ENCODE measurements around the gene TMEM131. TPM values are rescaled to one million over a fixed set of nuclear protein-coding genes. Genes with fewer than 3 reads are reported as not detected.
A peak's percentile ranks its signal among the peaks of the same experiment; 100 is the strongest.
"Not testable (repeated sequence)": the region's sequence is repeated elsewhere in the genome, so short reads cannot be mapped to it uniquely, and the experiment has no call there.

The TMEM131 gene, protein sequence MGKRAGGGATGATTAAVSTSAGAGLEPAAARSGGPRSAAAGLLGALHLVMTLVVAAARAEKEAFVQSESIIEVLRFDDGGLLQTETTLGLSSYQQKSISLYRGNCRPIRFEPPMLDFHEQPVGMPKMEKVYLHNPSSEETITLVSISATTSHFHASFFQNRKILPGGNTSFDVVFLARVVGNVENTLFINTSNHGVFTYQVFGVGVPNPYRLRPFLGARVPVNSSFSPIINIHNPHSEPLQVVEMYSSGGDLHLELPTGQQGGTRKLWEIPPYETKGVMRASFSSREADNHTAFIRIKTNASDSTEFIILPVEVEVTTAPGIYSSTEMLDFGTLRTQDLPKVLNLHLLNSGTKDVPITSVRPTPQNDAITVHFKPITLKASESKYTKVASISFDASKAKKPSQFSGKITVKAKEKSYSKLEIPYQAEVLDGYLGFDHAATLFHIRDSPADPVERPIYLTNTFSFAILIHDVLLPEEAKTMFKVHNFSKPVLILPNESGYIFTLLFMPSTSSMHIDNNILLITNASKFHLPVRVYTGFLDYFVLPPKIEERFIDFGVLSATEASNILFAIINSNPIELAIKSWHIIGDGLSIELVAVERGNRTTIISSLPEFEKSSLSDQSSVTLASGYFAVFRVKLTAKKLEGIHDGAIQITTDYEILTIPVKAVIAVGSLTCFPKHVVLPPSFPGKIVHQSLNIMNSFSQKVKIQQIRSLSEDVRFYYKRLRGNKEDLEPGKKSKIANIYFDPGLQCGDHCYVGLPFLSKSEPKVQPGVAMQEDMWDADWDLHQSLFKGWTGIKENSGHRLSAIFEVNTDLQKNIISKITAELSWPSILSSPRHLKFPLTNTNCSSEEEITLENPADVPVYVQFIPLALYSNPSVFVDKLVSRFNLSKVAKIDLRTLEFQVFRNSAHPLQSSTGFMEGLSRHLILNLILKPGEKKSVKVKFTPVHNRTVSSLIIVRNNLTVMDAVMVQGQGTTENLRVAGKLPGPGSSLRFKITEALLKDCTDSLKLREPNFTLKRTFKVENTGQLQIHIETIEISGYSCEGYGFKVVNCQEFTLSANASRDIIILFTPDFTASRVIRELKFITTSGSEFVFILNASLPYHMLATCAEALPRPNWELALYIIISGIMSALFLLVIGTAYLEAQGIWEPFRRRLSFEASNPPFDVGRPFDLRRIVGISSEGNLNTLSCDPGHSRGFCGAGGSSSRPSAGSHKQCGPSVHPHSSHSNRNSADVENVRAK (N-terminal part only)
- 10 to 100 TPM; 78.4 to 86.4 (median 80.5) TPM for total RNA-seq

DNA sequence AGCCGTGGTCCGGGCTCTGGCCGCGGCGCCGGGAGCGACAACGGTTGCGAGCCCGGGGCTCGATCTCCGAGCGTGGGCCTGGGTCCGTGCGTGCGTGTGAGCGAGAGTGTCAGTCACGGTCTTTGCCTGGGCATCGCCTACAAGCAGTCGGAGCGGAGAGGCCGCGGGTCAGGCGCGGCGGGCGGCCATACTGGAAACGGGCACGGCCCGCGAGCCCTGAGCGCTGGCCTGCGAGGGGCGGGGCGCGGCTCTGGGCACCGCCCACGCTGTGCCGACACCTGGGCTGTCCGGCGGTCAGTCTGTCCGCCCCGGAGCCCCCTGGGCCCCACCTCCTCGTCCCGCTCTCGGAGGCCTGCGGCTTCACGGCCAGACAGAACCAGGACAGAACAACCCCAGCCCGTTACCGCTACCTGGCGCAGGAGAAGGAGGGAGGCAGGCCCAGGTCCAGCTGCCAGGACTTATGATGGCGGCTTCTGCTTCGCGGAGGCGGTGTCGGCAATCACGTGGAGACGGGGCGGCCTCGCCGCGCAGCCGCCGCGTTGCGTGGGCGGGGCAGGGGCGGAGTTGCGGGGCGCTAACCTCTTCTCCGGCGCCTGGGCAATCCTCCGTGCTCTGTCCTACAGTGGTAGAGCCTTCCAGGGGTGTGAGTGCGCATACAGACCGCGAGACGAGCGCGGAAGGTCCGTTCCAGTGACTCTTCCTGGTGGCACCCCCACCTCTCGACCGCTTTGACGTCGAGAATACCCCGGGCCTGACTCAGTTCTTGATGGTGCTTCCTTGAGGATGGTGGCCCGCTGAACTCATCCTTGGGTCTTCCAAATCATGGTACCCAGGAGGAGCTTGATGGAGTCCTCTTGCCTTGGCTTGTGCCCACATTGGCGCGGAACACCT, at the start of gene TMEM131:
Gene TMEM131 (minus strand): TSS at position 215 of the 891 bp plus-strand sequence. CDS start 286 bp downstream, outside the sequence.
- Histone ChIP-seq H3K4me1 (peaks cover 5 to 40% (median 30%) of the 10 kb centered on the region in 4 donors), H3K4me3 (peak within 1 kb of the TSS; percentile 76 to 92 (median 84)), H3K27ac (peak within 1 kb of the TSS; percentile 93 to 99 (median 96)), H3K9me3 (no peaks in the 10 kb centered on the region), H3K36me3 (no peaks in the 10 kb centered on the region), H3K27me3 (no peaks in the 10 kb centered on the region)
- TF ChIP-seq EP300 (IDR thresholded peaks at IDR 0.05; ENCODE audit: low read depth) (no peak), POLR2A (IDR thresholded peaks at IDR 0.05) (peak; percentile 68), POLR2AphosphoS5 (IDR thresholded peaks at IDR 0.05) (peak; percentile 74 to 92 (median 90))
- TF ChIP-seq, protein P1, sequence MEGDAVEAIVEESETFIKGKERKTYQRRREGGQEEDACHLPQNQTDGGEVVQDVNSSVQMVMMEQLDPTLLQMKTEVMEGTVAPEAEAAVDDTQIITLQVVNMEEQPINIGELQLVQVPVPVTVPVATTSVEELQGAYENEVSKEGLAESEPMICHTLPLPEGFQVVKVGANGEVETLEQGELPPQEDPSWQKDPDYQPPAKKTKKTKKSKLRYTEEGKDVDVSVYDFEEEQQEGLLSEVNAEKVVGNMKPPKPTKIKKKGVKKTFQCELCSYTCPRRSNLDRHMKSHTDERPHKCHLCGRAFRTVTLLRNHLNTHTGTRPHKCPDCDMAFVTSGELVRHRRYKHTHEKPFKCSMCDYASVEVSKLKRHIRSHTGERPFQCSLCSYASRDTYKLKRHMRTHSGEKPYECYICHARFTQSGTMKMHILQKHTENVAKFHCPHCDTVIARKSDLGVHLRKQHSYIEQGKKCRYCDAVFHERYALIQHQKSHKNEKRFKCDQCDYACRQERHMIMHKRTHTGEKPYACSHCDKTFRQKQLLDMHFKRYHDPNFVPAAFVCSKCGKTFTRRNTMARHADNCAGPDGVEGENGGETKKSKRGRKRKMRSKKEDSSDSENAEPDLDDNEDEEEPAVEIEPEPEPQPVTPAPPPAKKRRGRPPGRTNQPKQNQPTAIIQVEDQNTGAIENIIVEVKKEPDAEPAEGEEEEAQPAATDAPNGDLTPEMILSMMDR (IDR thresholded peaks at IDR 0.05): peak in 1 of 5 experiments; percentile 13
- intact Hi-C loops (cut with DNase I; ENCODE audit: low total_unique reads): no loop called here
- in situ Hi-C loops (cut with MboI; ENCODE audit: low pct_ligation_motif_present in 1 of 4, low pct_unique_long_range_greater_than_20kb in 1 of 4, low sequenced_read_pairs in 3 of 4): no loop called here
- peak; percentile 96 for DNase-seq
- 2 to 16% methylated on average over 2 to 66 of the region's 88 CpGs for WGBS, 2 donors (ENCODE audit: low coverage in 1 of 2)

DNA sequence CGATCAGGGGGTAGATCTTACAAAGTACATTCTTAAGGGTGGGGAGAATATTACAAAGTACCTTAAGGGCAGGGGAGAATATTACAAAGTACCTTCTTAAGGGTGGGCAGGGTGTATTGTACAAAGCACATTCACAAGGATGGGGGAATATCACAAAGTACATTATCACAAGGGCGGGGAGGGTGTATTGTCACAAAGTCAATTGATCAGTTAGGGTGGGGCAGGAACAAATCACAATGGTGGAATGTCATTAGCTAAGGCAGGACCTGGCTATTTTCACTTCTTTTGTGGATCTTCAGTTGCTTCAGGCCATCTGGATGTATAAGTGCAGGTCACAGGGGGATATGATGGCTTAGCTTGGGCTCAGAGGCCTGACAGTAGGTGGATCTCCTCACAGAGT, 49.0 kb upstream of the TMEM131 start:
- 83 to 96% methylated on average over 2 of the region's 2 CpGs for WGBS, 2 donors (ENCODE audit: low coverage in 1 of 2)
- in situ Hi-C loops (cut with MboI; ENCODE audit: low pct_ligation_motif_present in 1 of 4, low pct_unique_long_range_greater_than_20kb in 1 of 4, low sequenced_read_pairs in 3 of 4); H3K27me3 ChIP-seq; H3K27ac ChIP-seq; H3K4me3 ChIP-seq; DNase-seq; H3K36me3 ChIP-seq: not testable (repeated sequence)
- H3K4me1 ChIP-seq: peaks cover 3 to 20% (median 12%) of the 10 kb centered on the region in 4 donors
- H3K9me3 ChIP-seq: peaks cover 9 to 10% of the 10 kb centered on the region in 2 donors
- intact Hi-C loops (cut with DNase I; ENCODE audit: low total_unique reads): loop anchor here (5.0 kb wide), 1 partner anchor 112 kb away; no protein-coding TSS in a partner anchor

DNA sequence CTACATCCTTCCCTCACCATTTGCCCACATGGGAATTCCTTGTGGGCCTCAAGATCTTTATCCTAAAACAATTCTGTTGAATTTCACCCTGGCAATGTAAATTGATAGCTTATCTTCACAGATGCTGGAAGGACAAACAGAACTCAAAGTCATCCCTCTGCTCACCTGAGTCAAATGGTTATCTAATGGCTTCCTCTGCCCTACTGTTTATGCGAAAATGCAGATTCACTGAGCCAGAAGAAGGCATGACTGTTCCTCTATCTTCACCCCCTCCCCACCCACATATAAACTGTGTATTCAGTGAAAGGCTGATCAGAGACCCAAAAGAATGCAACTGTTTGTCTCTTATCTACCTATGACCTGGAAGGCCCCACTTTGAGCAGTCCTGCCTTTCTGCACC, 47.4 kb upstream of the TMEM131 start:
- TF ChIP-seq, protein P1 (IDR thresholded peaks at IDR 0.05): no peak
- TF ChIP-seq EP300 (IDR thresholded peaks at IDR 0.05; ENCODE audit: low read depth) (no peak), POLR2A (IDR thresholded peaks at IDR 0.05) (no peak), POLR2AphosphoS5 (IDR thresholded peaks at IDR 0.05) (no peak)
- Histone ChIP-seq H3K9me3 (peaks cover 9 to 10% of the 10 kb centered on the region in 2 donors), H3K4me1 (peaks cover 3 to 27% (median 22%) of the 10 kb centered on the region in 4 donors), H3K27me3 (no peaks in the 10 kb centered on the region), H3K27ac (no peak overlapping the region), H3K4me3 (no peak overlapping the region), H3K36me3 (no peaks in the 10 kb centered on the region)
- in situ Hi-C loops (cut with MboI; ENCODE audit: low pct_ligation_motif_present in 1 of 4, low pct_unique_long_range_greater_than_20kb in 1 of 4, low sequenced_read_pairs in 3 of 4): no loop called here
- intact Hi-C loops (cut with DNase I; ENCODE audit: low total_unique reads): loop anchor here (5.0 kb wide), 1 partner anchor 111 kb away; no protein-coding TSS in a partner anchor
- no peak for DNase-seq
- WGBS, 2 donors (ENCODE audit: low coverage in 1 of 2): 90 to 100% methylated on average over 1 of the region's 1 CpG

All from transverse colon (tissue), 4 donors.